DOHH2 (cell line): Measurements from ENCODE around the gene ACYP2.

Source experiments
- CTCF ChIP-seq: fragments of 200-600 bp; sonication (generic); IDR thresholded peaks from one replicate; pipeline ENCODE4 v1.5.1; 2014; ENCODE audit warnings: antibody characterized with exemption, mild to moderate bottlenecking, low read depth, low read length; ENCODE audit not compliant: poor library complexity, severe bottlenecking
- EZH2phosphoT487 ChIP-seq: fragments of 200-600 bp; sonication (generic); IDR thresholded peaks from 2 replicates; pipeline ENCODE4 v1.6.1; 2017; ENCODE audit warnings: borderline replicate concordance, mild to moderate bottlenecking, antibody characterized with exemption, low read length, moderate library complexity, mixed read lengths

- TF ChIP-seq CTCF = no peak
- no peak for TF ChIP-seq EZH2phosphoT487
These were observed 26.7 kb upstream of the ACYP2 start for GRCh38 chr2:54088719-54089118.
